IPS DF 6.9 (cell line): ENCODE results near the gene TTC28.

Experiments
- DNase-seq: peaks from one replicate; pipeline ENCODE4 v3.0.0-alpha.2; 2013; ENCODE audit warnings: low read depth, low spot score
- H3K27ac ChIP-seq: one replicate; pipeline ENCODE4 v1.5.1; 2013; ENCODE audit warnings: low read length, control low read depth
- H3K27me3 ChIP-seq: 2 replicates; pipeline ENCODE4 v1.6.1; 2013; ENCODE audit warnings: mild to moderate bottlenecking, low read length; ENCODE audit not compliant: control insufficient read depth, insufficient read depth
- H3K36me3 ChIP-seq: 2 replicates; pipeline ENCODE4 v1.6.1; 2013; ENCODE audit warnings: low read length; ENCODE audit not compliant: control insufficient read depth, insufficient read depth
- H3K4me1 ChIP-seq: 2 replicates; pipeline ENCODE4 v1.6.1; 2013; ENCODE audit warnings: low read length; ENCODE audit not compliant: control insufficient read depth, insufficient read depth
- H3K4me3 ChIP-seq: 2 replicates; pipeline ENCODE4 v1.5.1; 2013; ENCODE audit warnings: mild to moderate bottlenecking, low read length
- H3K9me3 ChIP-seq: 2 replicates; pipeline ENCODE4 v1.6.1; 2013; ENCODE audit warnings: low read length, inconsistent platforms; ENCODE audit not compliant: control insufficient read depth, insufficient read depth
- WGBS: extraction: QIAGEN DNeasy Blood & Tissue Kit; methylation state at CpG from one replicate; pipeline ENCODE4 v1.1.7; 2013; ENCODE audit warnings: mixed read lengths, missing lambda C conversion rate; ENCODE audit not compliant: insufficient read length, insufficient coverage; 5-methylcytosine and 5-hydroxymethylcytosine counted together

TTC28 gene

GRCh38 chr22:28027453-28028448 lies 651.9 kb downstream of the TTC28 start:
- no peak for DNase-seq
- no peak overlapping the region for H3K27ac ChIP-seq
- H3K27me3 ChIP-seq, result no peaks in the 10 kb centered on the region
- no peak overlapping the region for H3K4me3 ChIP-seq
- no CpG with 5 or more reads among the region's 13 CpGs for WGBS
- H3K9me3 ChIP-seq, result no peaks in the 10 kb centered on the region
- no peaks in the 10 kb centered on the region for H3K36me3 ChIP-seq
- no peaks in the 10 kb centered on the region for H3K4me1 ChIP-seq

DNA sequence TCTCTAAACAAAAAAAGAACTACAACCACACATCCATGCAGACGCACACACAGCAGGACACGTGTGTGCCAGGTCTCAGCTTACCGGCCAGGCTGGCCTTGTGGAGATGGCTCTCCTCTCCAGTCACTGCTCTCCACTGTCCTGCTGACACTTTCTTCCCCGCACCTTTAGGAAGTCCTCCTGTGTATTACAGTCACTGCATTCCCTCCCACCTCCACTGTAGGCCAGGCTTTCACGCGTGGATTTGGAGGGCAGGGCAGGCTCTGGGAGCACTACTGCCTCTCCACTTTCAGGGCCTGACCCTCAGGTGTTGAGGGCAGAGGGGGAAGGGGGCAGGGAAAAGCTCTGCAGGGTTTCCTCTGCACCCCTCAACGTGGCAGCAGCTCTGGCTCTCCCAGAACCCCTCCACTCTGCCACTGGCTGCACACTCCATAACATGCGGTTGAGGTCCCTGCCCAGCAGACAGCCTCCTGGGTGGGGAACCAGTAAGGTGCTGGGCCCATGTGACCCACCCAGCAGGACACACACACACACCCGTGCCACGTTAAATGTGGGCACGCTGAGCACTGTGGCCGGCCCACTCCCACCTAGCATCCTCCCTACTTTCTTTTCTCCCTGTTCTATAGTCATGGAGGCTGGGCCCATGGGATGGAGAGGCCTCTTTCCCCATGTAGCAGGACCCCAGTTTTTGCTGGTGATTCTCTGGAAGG lies 653.6 kb downstream of the TTC28 start:
- H3K9me3 ChIP-seq, result no peaks in the 10 kb centered on the region
- H3K4me3 ChIP-seq, result no peak overlapping the region
- H3K36me3 ChIP-seq, result no peaks in the 10 kb centered on the region
- H3K4me1 ChIP-seq, result no peaks in the 10 kb centered on the region
- WGBS, result no CpG with 5 or more reads among the region's 12 CpGs
- H3K27ac ChIP-seq, result no peak overlapping the region
- DNase-seq, result no peak
- no peaks in the 10 kb centered on the region for H3K27me3 ChIP-seq

GRCh38 chr22:28025333-28025732 lies 654.3 kb downstream of the TTC28 start:
- no peak overlapping the region for H3K4me3 ChIP-seq
- DNase-seq, result no peak
- H3K4me1 ChIP-seq, result no peaks in the 10 kb centered on the region
- WGBS, result no CpG with 5 or more reads among the region's 7 CpGs
- no peaks in the 10 kb centered on the region for H3K9me3 ChIP-seq
- H3K36me3 ChIP-seq, result no peaks in the 10 kb centered on the region
- no peaks in the 10 kb centered on the region for H3K27me3 ChIP-seq
- H3K27ac ChIP-seq, result no peak overlapping the region

DNA sequence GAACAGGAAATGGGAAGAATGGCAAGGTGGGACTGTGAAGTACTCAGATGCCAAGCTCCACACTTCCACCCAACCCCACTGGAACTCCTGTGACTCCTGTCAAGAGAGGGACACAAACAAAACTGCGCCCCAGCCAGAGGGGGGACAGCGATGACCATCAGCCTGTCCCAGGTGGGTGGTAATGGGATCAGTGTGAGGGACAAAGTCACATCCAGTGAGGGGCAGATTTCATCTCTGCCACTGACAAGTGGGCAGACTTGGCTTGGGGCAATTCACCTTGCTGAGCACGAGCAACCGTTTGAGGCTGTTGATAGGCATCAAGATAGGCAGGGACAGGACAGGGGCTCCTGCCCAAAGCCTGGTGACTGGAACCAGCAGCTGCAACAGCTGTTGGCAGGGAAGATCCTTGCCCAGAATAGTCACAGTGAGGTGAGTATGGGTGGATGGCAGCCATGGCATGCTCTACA lies 655.2 kb downstream of the TTC28 start:
- Histone ChIP-seq H3K4me3 (no peak overlapping the region), H3K27me3 (no peaks in the 10 kb centered on the region), H3K27ac (no peak overlapping the region), H3K36me3 (no peaks in the 10 kb centered on the region), H3K4me1 (no peaks in the 10 kb centered on the region), H3K9me3 (no peaks in the 10 kb centered on the region)
- WGBS, result no CpG with 5 or more reads among the region's 4 CpGs
- no peak for DNase-seq

GRCh38 chr22:28023774-28024173 lies 655.9 kb downstream of the TTC28 start:
- H3K36me3 ChIP-seq, result no peaks in the 10 kb centered on the region
- WGBS, result no CpG with 5 or more reads among the region's 5 CpGs
- no peaks in the 10 kb centered on the region for H3K9me3 ChIP-seq
- H3K4me1 ChIP-seq, result no peaks in the 10 kb centered on the region
- DNase-seq, result no peak
- H3K4me3 ChIP-seq, result no peak overlapping the region
- H3K27me3 ChIP-seq, result no peaks in the 10 kb centered on the region
- H3K27ac ChIP-seq, result no peak overlapping the region

DNA sequence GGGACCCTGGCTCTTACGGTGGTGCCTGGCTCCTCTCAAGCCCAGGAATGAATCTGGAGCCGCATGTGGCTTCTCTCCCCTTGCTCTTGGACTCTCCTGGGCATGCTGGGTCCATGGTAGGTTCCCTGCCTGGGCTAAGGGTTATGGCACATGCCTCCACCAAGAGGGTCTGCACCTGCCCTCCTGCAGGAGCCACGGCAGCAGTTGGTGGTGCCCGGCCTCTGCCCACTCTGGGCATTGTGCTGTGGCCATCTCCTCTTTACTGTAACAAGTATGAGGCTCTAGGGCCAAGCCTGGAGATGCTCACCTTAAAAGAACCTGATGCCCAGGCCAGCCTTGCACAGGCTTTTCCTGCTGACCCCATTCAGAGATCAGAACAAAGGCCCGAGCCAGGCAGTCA lies 656.6 kb downstream of the TTC28 start:
- no CpG with 5 or more reads among the region's 5 CpGs for WGBS
- no peak overlapping the region for H3K4me3 ChIP-seq
- no peak for DNase-seq
- H3K27ac ChIP-seq, result no peak overlapping the region
- no peaks in the 10 kb centered on the region for H3K36me3 ChIP-seq
- no peaks in the 10 kb centered on the region for H3K27me3 ChIP-seq
- no peaks in the 10 kb centered on the region for H3K9me3 ChIP-seq
- H3K4me1 ChIP-seq, result no peaks in the 10 kb centered on the region

- no peak overlapping the region for H3K4me3 ChIP-seq
- H3K36me3 ChIP-seq, result no peaks in the 10 kb centered on the region
- H3K9me3 ChIP-seq, result no peaks in the 10 kb centered on the region
- no peaks in the 10 kb centered on the region for H3K4me1 ChIP-seq
- WGBS, result no CpG with 5 or more reads among the region's 7 CpGs
- no peak for DNase-seq
- no peak overlapping the region for H3K27ac ChIP-seq
- H3K27me3 ChIP-seq, result no peaks in the 10 kb centered on the region
Observed at GRCh38 chr22:28021998-28022660, 657.5 kb downstream of the TTC28 start.

DNA sequence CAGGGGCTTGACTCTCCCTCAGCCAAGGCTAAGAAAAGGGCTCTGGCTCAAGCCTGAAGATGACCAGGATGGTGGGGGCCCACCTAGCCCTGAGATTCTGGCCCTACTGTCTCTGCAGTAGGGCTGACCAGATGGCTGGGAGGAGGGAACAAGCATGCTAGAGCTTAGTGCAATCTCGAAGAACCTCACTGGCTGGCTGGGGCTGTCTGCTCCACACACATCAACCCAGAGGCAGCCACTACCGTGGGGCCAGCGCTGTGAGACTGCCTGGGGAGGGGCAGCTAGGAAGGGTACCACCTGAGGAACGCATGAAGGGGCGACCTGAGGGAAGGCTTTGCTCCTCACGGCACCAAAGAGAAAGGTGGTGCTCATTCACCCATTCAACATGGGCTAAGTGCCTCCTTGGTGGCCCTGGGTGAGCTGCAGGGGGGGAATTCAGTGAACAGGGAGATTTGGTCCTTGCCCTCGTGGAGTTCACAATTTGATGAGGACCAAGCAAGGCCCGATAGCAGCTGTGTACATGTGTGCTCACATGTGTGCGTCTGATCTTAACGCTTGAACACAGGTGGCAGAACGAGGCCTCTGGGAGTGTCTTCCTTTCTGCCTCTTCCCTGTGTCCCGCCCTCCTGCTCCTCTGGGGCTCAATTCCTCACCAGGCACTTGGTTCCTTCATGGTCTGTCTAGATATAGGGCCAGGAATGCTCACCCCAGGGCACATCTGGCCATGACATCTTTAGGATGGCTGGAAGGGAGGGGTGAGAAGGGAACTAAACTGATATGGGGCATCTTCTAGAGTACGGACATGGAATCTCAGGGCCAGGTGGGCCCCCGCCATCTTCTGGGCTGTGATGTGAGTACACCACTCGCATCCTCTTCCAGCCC lies 658.3 kb downstream of the TTC28 start:
- H3K27ac ChIP-seq, result no peak overlapping the region
- H3K9me3 ChIP-seq, result no peaks in the 10 kb centered on the region
- H3K27me3 ChIP-seq, result no peaks in the 10 kb centered on the region
- H3K4me1 ChIP-seq, result no peaks in the 10 kb centered on the region
- H3K4me3 ChIP-seq, result no peak overlapping the region
- WGBS, result no CpG with 5 or more reads among the region's 15 CpGs
- no peaks in the 10 kb centered on the region for H3K36me3 ChIP-seq
- no peak for DNase-seq

DNA sequence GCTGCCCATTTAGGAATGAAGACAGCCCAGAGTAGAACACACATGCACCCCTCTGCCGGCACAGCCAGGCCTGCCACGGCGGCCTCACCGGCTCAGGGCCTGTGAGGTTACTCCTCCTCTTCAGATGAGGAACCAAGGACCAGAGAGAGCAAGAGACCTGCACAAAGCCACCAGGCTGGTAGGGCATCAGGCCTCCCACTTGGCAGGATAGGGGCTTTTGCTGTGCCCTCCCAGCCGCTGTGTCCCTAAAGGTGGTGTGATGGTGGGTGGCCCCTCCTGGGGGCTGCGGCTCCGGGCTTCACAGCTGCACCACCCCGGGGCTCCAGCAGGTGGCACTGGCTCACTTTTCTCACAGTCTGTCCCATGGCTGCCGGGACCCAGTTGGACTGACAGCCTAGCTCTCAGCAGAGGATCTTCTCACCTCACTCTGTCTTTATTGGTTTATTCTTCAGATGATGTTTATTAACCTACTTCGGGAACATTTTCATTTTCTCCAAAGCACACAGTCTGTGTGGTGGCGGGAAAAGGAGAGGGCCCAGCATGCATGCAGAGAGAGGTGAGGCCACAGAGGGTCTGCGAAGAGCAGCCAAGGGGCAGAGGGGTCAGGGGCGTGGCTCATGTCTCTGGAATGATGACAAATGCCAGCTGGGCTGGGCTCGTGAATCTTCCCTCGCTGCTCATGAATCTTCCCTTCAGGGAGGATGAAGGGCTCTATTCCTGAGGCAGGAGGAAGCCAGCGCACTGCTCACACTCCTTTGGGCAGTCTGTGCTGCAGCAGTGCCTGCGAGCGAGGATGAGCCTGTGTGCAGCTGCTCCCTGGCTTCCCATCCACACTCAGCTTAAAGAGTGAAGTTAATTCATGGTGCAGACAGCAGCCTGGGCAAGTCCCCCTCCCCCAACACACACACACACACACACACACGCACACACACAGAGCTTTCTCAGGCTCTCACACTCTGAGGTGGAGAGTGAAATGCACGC lies 659.5 kb downstream of the TTC28 start:
- WGBS, result no CpG with 5 or more reads among the region's 20 CpGs
- H3K27me3 ChIP-seq, result no peaks in the 10 kb centered on the region
- H3K9me3 ChIP-seq, result no peaks in the 10 kb centered on the region
- DNase-seq, result peak; percentile 35
- no peak overlapping the region for H3K4me3 ChIP-seq
- H3K4me1 ChIP-seq, result no peaks in the 10 kb centered on the region
- H3K36me3 ChIP-seq, result no peaks in the 10 kb centered on the region
- no peak overlapping the region for H3K27ac ChIP-seq
